HG03196 (cell line): ENCODE data around the gene AFTPH.

Experiments used
- ATAC-seq: cut with Tn5 transposase; IDR thresholded peaks from one replicate; pipeline ENCODE4 v1.9.1; 2021; ENCODE audit not compliant: unreplicated experiment

The AFTPH gene, protein sequence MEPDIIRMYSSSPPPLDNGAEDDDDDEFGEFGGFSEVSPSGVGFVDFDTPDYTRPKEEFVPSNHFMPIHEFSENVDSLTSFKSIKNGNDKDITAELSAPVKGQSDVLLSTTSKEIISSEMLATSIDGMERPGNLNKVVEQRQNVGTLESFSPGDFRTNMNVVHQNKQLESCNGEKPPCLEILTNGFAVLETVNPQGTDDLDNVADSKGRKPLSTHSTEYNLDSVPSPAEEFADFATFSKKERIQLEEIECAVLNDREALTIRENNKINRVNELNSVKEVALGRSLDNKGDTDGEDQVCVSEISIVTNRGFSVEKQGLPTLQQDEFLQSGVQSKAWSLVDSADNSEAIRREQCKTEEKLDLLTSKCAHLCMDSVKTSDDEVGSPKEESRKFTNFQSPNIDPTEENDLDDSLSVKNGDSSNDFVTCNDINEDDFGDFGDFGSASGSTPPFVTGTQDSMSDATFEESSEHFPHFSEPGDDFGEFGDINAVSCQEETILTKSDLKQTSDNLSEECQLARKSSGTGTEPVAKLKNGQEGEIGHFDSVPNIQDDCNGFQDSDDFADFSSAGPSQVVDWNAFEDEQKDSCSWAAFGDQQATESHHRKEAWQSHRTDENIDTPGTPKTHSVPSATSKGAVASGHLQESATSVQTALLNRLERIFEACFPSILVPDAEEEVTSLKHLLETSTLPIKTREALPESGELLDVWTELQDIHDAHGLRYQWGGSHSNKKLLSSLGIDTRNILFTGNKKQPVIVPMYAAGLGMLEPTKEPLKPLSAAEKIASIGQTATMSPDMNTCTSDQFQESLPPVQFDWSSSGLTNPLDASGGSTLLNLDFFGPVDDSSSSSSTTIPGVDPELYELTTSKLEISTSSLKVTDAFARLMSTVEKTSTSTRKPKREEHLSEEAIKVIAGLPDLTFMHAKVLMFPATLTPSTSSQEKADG

DNA sequence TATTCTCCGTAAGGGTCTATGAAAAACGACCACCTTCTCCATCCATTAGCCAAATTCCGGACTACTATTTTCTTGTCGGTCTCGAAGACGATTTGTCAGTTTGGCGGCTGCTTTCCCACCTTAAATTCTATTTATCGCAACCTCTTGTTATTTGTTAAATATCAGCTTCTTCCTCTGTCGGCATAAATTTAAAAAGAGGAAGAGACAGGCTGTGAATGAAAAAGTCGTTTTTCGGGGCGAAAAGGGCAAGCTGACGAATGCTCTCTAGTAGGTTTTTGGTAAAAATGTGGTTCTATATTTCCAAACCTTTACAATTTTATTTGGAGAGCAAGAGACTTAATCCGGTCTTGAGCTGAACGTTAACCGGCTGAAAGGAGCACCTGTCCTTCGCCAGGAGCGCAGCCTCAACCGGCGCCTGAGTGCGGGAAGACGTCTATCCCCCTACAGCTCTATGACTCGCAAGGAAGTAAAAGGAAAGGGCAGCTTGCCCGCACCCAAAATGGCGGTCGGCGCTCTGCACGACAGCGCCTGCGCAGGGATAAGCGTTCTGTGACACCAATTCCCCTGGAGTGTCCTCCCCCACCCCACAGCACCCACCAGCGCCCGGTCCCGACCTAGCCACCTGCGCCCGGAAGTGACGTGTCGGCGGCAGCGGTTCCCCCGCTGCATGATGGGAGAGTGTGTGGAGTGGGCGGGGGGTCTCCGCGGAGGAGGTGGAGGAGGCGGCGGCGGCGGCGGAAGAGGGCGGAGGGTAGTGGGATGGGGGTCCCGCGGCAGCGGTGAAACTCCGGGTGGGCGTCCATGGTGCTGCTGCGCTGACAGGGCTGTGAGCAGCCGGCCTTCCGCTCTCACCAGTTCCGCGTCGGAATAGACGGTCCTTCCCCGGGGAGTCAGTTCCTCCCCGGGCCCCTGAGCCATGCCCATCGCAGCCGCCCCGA is at the start of gene AFTPH:
Gene AFTPH (plus strand): TSS at position 663 of the 938 bp plus-strand sequence. CDS start 27,147 bp downstream, outside the sequence.
- ATAC-seq: peak; percentile 88

DNA sequence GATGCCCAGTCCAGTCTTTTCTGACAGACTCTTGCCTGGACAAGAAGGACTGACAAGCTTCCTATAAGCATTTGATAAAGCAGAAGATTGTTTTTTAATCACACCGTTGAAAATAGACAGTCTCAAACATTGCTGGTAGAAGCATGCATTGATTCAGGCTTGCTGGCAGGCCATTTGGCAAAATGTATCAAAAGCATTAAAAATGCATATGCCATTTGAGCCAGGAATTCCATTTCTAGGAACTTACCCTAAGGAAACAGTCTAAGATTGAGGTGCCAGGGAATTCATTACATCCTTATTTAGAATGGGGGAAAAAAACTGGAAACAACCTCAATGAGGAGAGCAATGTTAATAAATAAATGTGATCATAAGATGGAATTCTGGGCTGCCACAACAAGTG is 49.5 kb upstream of the AFTPH start:
- no peak for ATAC-seq

- ATAC-seq: no peak
Measured at GRCh38 chr2:64477037-64477436, 47.1 kb upstream of the AFTPH start.

DNA sequence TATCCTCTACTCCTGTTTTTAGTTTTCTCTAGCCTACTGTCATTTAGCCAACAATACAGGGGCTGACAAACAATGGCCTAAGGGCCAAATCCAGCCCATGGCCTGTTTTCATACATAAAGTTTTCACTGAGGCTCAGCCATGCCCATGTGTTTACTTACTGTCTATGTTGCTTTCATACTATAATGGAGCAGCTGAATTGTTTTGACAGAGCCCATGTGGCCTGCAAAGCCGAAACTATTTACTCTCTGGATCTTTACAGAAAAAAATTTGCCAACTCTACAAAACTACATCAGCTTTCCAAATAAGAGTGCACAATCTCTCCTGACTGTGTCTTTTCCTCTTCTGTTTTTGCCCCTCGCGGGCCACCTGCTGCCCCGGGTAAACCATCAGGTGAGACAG is 46.1 kb upstream of the AFTPH start:
- no peak for ATAC-seq

- no peak for ATAC-seq
Measured at GRCh38 chr2:64478502-64479230, 45.5 kb upstream of the AFTPH start.

GRCh38 chr2:64479259-64480117 is 44.6 kb upstream of the AFTPH start:
- no peak for ATAC-seq

GRCh38 chr2:64481665-64482064 is 42.5 kb upstream of the AFTPH start:
- ATAC-seq: no peak

- no peak for ATAC-seq
Measured at GRCh38 chr2:64482243-64482642, 41.9 kb upstream of the AFTPH start.

GRCh38 chr2:64482765-64483504 is 41.2 kb upstream of the AFTPH start:
- ATAC-seq: no peak

DNA sequence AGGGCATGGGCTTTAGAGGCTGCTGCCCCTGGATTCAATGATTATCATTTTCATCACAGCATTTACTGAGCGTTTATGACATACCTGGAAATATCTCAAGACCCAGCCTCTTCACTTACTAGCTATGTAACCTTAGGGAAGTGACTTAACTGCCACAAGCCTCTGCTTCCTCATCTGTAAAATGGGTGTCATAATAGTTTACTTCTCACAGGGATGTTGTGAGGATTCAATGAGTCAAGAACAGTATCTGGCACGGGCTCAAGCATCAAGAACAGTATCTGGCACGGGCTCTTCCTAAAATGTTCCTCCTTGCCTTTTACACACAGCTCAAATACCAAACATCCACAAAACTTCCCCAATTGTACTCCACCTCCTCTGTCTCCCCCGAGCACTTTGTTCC is 38.8 kb upstream of the AFTPH start:
- ATAC-seq: no peak

DNA sequence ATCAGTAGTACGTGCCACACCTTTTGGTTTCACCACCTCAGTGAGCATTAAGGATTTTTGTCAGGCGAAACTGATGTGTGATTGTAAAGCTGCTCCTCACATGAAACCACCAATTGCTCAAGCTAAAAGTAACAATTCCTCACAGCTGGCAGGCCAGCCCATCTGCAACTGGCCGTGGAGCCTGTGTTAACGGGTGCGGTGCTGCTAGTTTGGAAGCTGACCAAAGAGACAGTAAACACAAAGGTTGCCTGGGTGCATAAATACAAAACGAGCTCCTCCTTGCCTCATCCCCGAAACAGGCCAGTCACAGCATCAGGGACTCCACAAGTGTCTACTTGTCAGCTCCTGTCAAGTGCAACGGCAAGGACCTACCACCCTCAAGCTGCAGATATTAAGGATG is 38.2 kb upstream of the AFTPH start:
- no peak for ATAC-seq

- no peak for ATAC-seq
Measured at GRCh38 chr2:64487256-64488049, 36.7 kb upstream of the AFTPH start.

DNA sequence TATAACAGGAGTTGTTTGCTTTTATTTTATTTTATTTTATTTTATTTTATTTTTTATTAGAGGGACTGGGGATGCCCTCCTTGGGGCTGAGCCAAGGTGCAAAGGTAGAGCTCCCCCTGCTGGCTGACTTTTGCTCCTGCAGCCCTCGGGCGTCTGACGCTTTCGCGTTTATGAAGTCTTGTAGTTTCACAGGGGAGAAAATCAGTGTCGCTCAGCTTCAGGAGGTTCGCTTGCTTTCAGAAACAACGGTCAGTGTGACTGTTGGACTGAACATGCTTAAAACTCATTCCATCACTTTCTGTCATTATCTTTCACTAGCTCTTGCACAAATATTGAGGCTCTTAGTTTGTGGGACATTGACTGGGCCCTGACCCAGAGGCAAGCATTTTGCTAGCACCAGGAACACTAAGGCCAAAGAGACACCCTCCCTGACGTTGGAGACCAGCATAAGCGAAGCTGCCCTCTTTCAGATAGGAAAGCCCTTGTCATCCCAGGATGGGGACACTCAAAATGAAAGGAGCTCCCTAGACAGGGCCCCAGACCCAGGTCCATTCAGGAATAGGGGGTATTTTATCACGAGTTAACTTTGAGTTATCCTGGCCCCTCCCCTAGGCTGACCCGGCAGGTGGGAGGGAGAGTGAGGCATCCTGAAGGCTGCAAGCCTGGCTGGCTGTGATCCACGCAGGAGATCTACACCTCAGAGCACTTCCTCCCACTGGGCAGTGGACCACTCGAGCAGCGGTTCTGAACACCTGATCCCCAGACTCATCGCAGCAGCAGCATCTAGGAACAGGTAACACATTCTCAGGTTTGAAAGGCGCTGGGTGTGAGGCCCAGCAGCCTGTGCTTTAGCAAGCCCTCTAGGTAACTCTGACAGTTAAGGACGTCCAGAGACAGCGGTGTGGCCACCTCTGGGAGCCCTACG is 35.8 kb upstream of the AFTPH start:
- ATAC-seq: peak; percentile 64

GRCh38 chr2:64489081-64489751 is 34.9 kb upstream of the AFTPH start:
- no peak for ATAC-seq

DNA sequence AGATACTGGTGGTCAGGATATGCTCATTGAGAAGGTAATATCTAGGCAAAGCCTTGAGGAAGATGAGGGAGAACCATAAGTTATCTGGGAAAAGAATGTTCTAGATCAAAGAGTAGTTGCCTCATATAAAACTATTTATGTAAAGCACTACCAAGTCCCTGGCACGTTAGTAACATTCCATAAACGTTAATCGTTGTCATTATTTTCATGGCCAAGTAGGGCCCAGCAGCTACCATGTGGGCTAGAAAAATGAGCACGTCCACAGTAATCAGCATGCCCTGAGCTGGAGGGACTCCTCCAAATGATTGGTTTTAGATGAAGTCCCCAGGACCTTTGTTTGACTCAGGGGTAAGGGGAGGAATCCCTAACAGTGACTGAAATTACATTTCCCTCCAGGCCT is 32.7 kb upstream of the AFTPH start:
- no peak for ATAC-seq

GRCh38 chr2:64492272-64492671 is 31.9 kb upstream of the AFTPH start:
- ATAC-seq: no peak
